Mucosa of stomach (tissue), 1 donor: Measurements from ENCODE around the gene ZNF727.
"Not testable (repeated sequence)": the region's sequence is repeated elsewhere in the genome, so short reads cannot be mapped to it uniquely, and the experiment has no call there.

ENCODE experiments used
- H3K27me3 ChIP-seq: one replicate; pipeline ENCODE4 v1.7.0; 2013; ENCODE audit warnings: mild to moderate bottlenecking, low read length; ENCODE audit not compliant: control insufficient read depth, insufficient read depth
- H3K36me3 ChIP-seq: one replicate; pipeline ENCODE4 v1.7.0; 2013; ENCODE audit warnings: low read length; ENCODE audit not compliant: control insufficient read depth, insufficient read depth
- H3K4me1 ChIP-seq: one replicate; pipeline ENCODE4 v1.7.0; 2013; ENCODE audit warnings: mild to moderate bottlenecking, low read length; ENCODE audit not compliant: control insufficient read depth, insufficient read depth
- H3K4me3 ChIP-seq: one replicate; pipeline ENCODE4 v1.7.0; 2013; ENCODE audit warnings: low read length
- H3K9ac ChIP-seq: one replicate; pipeline ENCODE4 v1.7.0; 2013; ENCODE audit warnings: mild to moderate bottlenecking, low read length, moderate library complexity
- H3K9me3 ChIP-seq: one replicate; pipeline ENCODE4 v1.7.0; 2013; ENCODE audit warnings: mild to moderate bottlenecking, low read length, moderate library complexity; ENCODE audit not compliant: control insufficient read depth
- donor health status: Pancreatic carcinoma.

ZNF727 gene

GRCh38 chr7:64045301-64046040 lies at the start of gene ZNF727:
ZNF727 (plus strand) TSS chr7:64045434; CDS start chr7:64045622, 188 bp downstream.
- no peaks in the 10 kb centered on the region for H3K9me3 ChIP-seq
- H3K4me1 ChIP-seq = no peaks in the 10 kb centered on the region
- H3K27me3 ChIP-seq = no peaks in the 10 kb centered on the region
- H3K36me3 ChIP-seq = no peaks in the 10 kb centered on the region
- peak within 1 kb of the TSS; percentile 43 for H3K9ac ChIP-seq
- no peak within 1 kb of the TSS for H3K4me3 ChIP-seq

- Histone ChIP-seq H3K9me3 (no peaks in the 10 kb centered on the region), H3K27me3 (no peaks in the 10 kb centered on the region), H3K4me1 (no peaks in the 10 kb centered on the region), H3K4me3 (no peak within 1 kb of the TSS), H3K36me3 (no peaks in the 10 kb centered on the region), H3K9ac (no peak within 1 kb of the TSS)
Observed at GRCh38 chr7:63998549-63998948, 46.7 kb upstream of the ZNF727 start, which contains the start of gene ZNF722. ZNF722 (plus strand) TSS chr7:63998849; CDS start chr7:63998962, 113 bp downstream.

GRCh38 chr7:64015496-64015895 lies 29.7 kb upstream of the ZNF727 start:
- not testable (repeated sequence) for H3K4me1 ChIP-seq, H3K36me3 ChIP-seq, H3K27me3 ChIP-seq, H3K9ac ChIP-seq, H3K4me3 ChIP-seq, H3K9me3 ChIP-seq

GRCh38 chr7:64035388-64035787 lies 9.8 kb upstream of the ZNF727 start:
- H3K27me3 ChIP-seq = no peaks in the 10 kb centered on the region
- no peaks in the 10 kb centered on the region for H3K9me3 ChIP-seq
- H3K36me3 ChIP-seq = no peaks in the 10 kb centered on the region
- no peaks in the 10 kb centered on the region for H3K4me1 ChIP-seq
- no peak overlapping the region for H3K9ac ChIP-seq
- H3K4me3 ChIP-seq = no peak overlapping the region

GRCh38 chr7:64037095-64037494 lies 8.1 kb upstream of the ZNF727 start:
- Histone ChIP-seq H3K27me3 (no peaks in the 10 kb centered on the region), H3K4me1 (no peaks in the 10 kb centered on the region), H3K9ac (no peak overlapping the region), H3K4me3 (no peak overlapping the region), H3K9me3 (no peaks in the 10 kb centered on the region), H3K36me3 (no peaks in the 10 kb centered on the region)

- Histone ChIP-seq H3K9ac (peak overlapping the region; percentile 43), H3K4me3 (no peak overlapping the region), H3K9me3 (no peaks in the 10 kb centered on the region)
Observed at GRCh38 chr7:64046041-64046389, 781 bp downstream of the ZNF727 start.

GRCh38 chr7:64077837-64078698 lies 32.8 kb downstream of the ZNF727 start:
- H3K27me3 ChIP-seq, H3K9ac ChIP-seq, H3K4me3 ChIP-seq, H3K36me3 ChIP-seq, H3K4me1 ChIP-seq: not testable (repeated sequence)
- H3K9me3 ChIP-seq = peaks cover 27% of the 10 kb centered on the region

More at GRCh38 chr7:64046041-64046389, 781 bp downstream of the ZNF727 start:
- H3K36me3 ChIP-seq = no peaks in the 10 kb centered on the region
- H3K4me1 ChIP-seq = no peaks in the 10 kb centered on the region
- H3K27me3 ChIP-seq = no peaks in the 10 kb centered on the region

- H3K36me3 ChIP-seq = no peaks in the 10 kb centered on the region
- H3K4me1 ChIP-seq = no peaks in the 10 kb centered on the region
- peaks cover 27% of the 10 kb centered on the region for H3K9me3 ChIP-seq
- no peaks in the 10 kb centered on the region for H3K27me3 ChIP-seq
- H3K9ac ChIP-seq = no peak overlapping the region
- H3K4me3 ChIP-seq = no peak overlapping the region
Observed at GRCh38 chr7:64078699-64078994, 33.4 kb downstream of the ZNF727 start.

GRCh38 chr7:64087501-64087900 lies 42.3 kb downstream of the ZNF727 start:
- H3K27me3 ChIP-seq = no peaks in the 10 kb centered on the region
- H3K9ac ChIP-seq = no peak overlapping the region
- no peak overlapping the region for H3K4me3 ChIP-seq
- H3K9me3 ChIP-seq = no peaks in the 10 kb centered on the region
- no peaks in the 10 kb centered on the region for H3K4me1 ChIP-seq
- no peaks in the 10 kb centered on the region for H3K36me3 ChIP-seq

- not testable (repeated sequence) for H3K27me3 ChIP-seq, H3K36me3 ChIP-seq, H3K9me3 ChIP-seq, H3K4me1 ChIP-seq, H3K9ac ChIP-seq, H3K4me3 ChIP-seq
Observed at GRCh38 chr7:64088863-64089262, 43.6 kb downstream of the ZNF727 start.
